AG04449 (cell line): ENCODE results near the gene ST6GALNAC1.
"Not testable (repeated sequence)": the region's sequence is repeated elsewhere in the genome, so short reads cannot be mapped to it uniquely, and the experiment has no call there.

ENCODE experiments used
- CTCF ChIA-PET: fragments of 350-600 bp; formaldehyde crosslinking; extraction: SDS; loops from one replicate; lab custom pipeline; 2021; ENCODE audit warnings: antibody characterized with exemption; lab: Yijun Ruan, JAX
- POLR2A ChIA-PET: fragments of 400-600, 350-600 bp; formaldehyde crosslinking; extraction: SDS; loops from one replicate; lab custom pipeline; 2020; ENCODE audit warnings: antibody characterized with exemption, inconsistent platforms; lab: Yijun Ruan, JAX
- DNase-seq: peaks from one replicate; pipeline ENCODE4 v3.0.0-alpha.2; 2010; ENCODE audit warnings: low read depth, low spot score
- H3K4me3 ChIP-seq: 2 replicates; pipeline ENCODE4 v1.5.1; 2011; ENCODE audit warnings: low read depth, mild to moderate bottlenecking, control low read depth, low read length
- TF ChIP-seq, protein P1 (sequence below): IDR thresholded peaks from one replicate; pipeline ENCODE4 v1.5.1; 2011; ENCODE audit warnings: mild to moderate bottlenecking, moderate library complexity, low read length, control low read depth, inconsistent platforms; ENCODE audit not compliant: insufficient read depth; ENCODE audit errors: missing control alignments

ST6GALNAC1 gene

DNA sequence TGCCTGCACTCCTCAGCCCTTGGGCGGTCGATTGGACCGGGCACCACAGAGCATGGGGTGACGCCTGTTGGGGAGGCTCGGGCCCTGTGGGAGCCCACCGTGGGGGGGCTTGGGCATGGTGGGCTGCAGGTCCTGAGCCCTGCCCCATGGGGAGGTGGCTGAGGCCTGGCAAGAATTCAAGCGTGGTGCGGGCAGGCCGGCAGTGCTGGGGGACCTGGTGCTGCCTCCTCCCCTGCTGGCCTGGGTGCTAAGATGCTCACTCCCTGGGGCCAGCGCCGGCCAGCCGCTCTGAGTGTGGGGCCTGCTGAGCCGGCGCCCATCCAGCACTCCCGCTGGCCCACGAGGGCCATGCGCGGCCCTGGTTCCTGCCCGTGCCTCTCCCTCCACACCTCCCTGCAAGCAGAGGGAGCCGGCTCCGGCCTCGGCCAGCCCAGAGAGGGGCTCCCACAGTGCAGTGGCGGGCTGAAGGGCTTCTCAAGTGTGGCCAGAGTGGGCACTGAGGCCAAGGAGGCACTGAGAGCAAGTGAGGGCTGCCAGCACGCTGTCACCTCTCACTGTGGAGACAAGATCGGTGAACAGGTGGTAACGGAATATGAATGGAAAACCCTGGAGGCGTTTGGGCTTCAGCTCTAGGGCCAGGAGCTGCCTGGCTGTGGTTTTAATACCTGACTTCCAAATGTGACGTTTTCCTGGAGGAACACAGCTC, 28.5 kb downstream of the ST6GALNAC1 start:
- POLR2A ChIA-PET = no interaction called here
- no peak overlapping the region for H3K4me3 ChIP-seq
- CTCF ChIA-PET = interaction anchor here (1.0 to 5.7 kb wide), 4 partner anchors 9 to 92 kb away, joined by 3 to 63 read pairs (median 6); no protein-coding TSS in a partner anchor
- TF ChIP-seq, protein P1, sequence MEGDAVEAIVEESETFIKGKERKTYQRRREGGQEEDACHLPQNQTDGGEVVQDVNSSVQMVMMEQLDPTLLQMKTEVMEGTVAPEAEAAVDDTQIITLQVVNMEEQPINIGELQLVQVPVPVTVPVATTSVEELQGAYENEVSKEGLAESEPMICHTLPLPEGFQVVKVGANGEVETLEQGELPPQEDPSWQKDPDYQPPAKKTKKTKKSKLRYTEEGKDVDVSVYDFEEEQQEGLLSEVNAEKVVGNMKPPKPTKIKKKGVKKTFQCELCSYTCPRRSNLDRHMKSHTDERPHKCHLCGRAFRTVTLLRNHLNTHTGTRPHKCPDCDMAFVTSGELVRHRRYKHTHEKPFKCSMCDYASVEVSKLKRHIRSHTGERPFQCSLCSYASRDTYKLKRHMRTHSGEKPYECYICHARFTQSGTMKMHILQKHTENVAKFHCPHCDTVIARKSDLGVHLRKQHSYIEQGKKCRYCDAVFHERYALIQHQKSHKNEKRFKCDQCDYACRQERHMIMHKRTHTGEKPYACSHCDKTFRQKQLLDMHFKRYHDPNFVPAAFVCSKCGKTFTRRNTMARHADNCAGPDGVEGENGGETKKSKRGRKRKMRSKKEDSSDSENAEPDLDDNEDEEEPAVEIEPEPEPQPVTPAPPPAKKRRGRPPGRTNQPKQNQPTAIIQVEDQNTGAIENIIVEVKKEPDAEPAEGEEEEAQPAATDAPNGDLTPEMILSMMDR = no peak
- DNase-seq = no peak

GRCh38 chr17:76614064-76614759, 29.3 kb downstream of the ST6GALNAC1 start:
- CTCF ChIA-PET = interaction anchor here (0.8 to 5.7 kb wide), 5 partner anchors 9 to 91 kb away, joined by 3 to 63 read pairs (median 4); partner anchors contain the start of gene ST6GALNAC2
- POLR2A ChIA-PET, DNase-seq, H3K4me3 ChIP-seq: not testable (repeated sequence)

- no peak overlapping the region for H3K4me3 ChIP-seq
- TF ChIP-seq, protein P1 = no peak
- CTCF ChIA-PET = interaction anchor here (0.8 to 5.7 kb wide), 5 partner anchors 10 to 90 kb away, joined by 3 to 63 read pairs (median 4); partner anchors contain the start of gene ST6GALNAC2
- POLR2A ChIA-PET = no interaction called here
- DNase-seq = no peak
These were observed 30.3 kb downstream of the ST6GALNAC1 start for GRCh38 chr17:76612977-76613851.

DNA sequence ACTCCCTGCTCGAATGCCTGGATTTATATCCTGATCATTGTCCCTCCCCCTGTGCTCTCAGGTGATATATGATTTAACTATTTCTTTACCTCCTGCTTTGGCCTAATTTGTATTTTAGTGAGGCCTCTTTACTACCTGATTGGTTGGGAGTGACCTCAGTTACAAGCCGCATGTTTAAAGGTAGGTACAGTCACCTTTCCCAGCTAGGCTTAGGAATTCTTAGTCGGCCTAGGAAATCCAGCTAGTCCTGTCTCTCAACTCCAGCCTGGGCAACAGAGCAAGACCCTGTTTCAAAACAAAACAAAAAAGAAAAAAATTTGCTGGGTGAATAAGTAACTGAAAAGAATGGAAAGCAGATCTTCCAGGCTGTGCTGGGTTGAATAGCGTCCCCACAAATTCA, 31.1 kb downstream of the ST6GALNAC1 start:
- DNase-seq = no peak
- CTCF ChIA-PET = interaction anchor here (1.4 to 5.7 kb wide), 2 partner anchors 11 to 90 kb away, joined by 3 to 63 read pairs; no protein-coding TSS in a partner anchor
- H3K4me3 ChIP-seq = no peak overlapping the region
- POLR2A ChIA-PET = no interaction called here
- TF ChIP-seq, protein P1 = no peak

DNA sequence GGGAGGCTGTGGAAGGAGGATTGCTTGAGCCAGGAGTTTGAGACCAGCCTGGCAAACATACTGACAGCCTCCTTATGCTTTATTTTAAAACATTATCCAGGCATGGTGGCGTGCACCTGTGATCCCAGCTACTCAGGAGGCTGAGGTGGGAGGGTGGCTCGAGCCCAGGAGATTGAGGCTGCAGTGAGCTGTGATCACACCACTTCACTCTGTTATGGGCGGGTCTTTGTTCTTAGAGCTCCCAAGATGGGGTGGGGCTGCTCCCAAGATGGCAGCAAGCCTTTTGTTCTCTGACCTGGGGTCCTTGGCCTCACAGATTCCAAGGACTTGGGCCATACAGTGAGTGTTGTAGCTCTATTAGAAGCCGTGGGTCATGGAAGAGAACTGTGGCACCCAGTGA, 31.8 kb downstream of the ST6GALNAC1 start:
- ChIA-PET CTCF (interaction anchor here (0.8 to 5.7 kb wide), 3 partner anchors 12 to 89 kb away, joined by 3 to 63 read pairs (median 3); no protein-coding TSS in a partner anchor), POLR2A (no interaction called here)

DNA sequence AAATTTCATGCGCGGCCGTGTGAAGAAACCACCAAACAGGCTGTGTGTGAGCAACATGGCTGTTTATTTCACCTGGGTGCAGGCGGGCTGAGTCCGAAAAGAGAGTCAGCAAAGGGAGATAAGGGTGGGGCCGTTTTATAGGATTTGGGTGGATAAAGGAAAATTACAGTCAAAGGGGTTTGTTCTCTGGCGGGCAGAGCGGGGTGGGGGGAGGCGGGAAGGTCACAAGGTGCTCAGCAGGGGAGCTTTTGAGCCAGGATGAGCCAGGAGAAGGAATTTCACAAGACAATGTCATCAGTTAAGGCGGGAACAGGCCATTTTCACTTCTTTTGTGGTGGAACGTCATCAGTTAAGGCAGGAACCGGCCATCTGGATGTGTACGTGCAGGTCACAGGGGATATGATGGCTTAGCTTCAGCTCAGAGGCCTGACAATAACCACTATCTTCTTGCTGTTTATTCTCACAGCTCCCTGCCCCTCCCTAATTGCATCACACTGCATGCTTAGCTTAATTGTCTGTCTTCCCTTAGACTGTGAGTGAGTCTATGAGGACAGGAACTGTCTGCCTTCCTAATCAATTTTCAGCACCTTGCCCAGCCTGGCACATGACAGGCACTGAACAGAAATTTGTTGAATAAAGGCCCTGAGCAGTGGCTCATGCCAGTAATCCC, 32.3 kb downstream of the ST6GALNAC1 start:
- DNase-seq, H3K4me3 ChIP-seq, POLR2A ChIA-PET: not testable (repeated sequence)
- CTCF ChIA-PET = interaction anchor here (0.8 to 5.7 kb wide), 3 partner anchors 12 to 89 kb away, joined by 3 to 63 read pairs (median 3); no protein-coding TSS in a partner anchor

More for the DNA sequence above, 31.8 kb downstream of the ST6GALNAC1 start:
- DNase-seq = no peak
- H3K4me3 ChIP-seq = no peak overlapping the region
- TF ChIP-seq, protein P1 = no peak

- DNase-seq, H3K4me3 ChIP-seq, CTCF ChIA-PET, POLR2A ChIA-PET: not testable (repeated sequence)
These were observed 36.9 kb downstream of the ST6GALNAC1 start for GRCh38 chr17:76606685-76607084.
